Measurements from ENCODE around the gene C20orf202.

- TF ChIP-seq CTCF (IDR thresholded peaks at IDR 0.05) (peak; percentile 56 to 75 (median 72)), POLR2A (IDR thresholded peaks at IDR 0.05) (no peak)
Observed at GRCh38 chr20:1212607-1213396, 9.5 kb downstream of the C20orf202 start.
